Pulmonary artery endothelial cell (primary cell): ENCODE measurements around the gene LDLRAD4. TPM values are rescaled to one million over a fixed set of nuclear protein-coding genes. Genes with fewer than 3 reads are reported as not detected.

ENCODE experiments used
- DNase-seq: peaks from one replicate; pipeline ENCODE4 v3.0.0-alpha.2; 2011; ENCODE audit warnings: low read depth, low spot score
- total RNA-seq: library from RNA; depleted of rRNA; stranded (reverse); fragments of >200 nt; gene quantifications from 2 replicates; pipeline ENCODE4 v1.2.3, GENCODE V29; 2014

The LDLRAD4 gene
- total RNA-seq, 1 donor from 2014 or later: 1.5 TPM

DNA sequence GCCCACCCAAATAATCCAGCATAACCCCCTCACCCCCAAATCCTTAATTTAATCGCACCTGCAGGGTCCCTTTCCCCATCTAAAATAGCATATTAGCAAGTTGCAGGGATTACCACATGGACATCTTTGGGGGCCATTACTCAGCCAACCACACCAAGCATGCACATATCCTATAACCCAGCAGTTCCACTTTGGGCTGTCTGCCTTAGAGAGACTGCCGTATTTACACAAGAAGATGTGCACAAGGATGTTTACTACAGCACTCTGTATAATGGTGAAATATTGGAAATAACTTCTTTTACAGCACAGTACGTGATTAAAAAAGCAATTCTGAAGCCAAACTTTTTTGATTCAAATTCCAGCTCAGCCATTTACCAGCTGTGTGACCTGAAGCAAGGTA, 17.3 kb upstream of the LDLRAD4 start:
- no peak for DNase-seq

- no peak for DNase-seq
These were observed 16.0 kb upstream of the LDLRAD4 start for GRCh38 chr18:13202571-13202970.

GRCh38 chr18:13206301-13206700, 12.3 kb upstream of the LDLRAD4 start:
- DNase-seq: no peak

DNA sequence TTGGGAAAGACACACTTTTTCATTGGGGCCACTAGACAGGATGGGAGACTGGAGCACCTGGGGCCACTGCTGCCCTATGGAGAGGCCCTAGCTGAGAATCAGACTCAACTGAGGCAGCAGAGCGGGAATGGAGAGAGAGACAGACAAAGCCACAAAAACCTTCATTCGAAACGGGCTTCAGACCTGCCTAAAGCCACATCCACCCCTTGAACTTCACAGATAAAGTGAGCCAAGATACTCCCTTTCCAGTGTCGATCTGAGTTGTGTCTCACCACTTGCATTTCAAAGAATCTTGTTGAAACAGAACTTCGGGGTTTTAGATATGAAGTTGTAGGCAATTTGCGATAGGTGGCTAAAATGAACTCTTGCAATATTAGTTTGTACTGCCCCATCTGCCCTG, 11.3 kb upstream of the LDLRAD4 start:
- DNase-seq: no peak

DNA sequence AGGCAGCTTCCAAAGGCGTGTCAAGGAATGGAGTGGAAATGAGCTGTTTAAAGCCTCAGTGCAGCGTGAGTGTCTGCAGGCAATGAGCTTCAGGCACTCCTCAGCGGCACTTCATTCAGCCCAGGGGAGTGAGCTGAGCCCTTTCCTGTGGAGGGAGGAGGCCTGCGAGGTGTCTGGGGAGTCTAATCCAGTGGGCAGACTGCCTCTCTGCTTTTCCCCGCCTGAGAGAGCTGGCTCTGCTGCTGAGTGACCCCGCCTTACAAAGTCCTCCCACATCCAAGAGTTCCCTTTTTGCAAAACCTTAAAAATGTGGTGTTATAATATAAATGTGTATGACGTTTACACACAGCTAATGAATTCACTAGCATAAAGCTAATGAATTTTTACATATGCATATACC, 7.0 kb upstream of the LDLRAD4 start:
- DNase-seq: no peak

DNA sequence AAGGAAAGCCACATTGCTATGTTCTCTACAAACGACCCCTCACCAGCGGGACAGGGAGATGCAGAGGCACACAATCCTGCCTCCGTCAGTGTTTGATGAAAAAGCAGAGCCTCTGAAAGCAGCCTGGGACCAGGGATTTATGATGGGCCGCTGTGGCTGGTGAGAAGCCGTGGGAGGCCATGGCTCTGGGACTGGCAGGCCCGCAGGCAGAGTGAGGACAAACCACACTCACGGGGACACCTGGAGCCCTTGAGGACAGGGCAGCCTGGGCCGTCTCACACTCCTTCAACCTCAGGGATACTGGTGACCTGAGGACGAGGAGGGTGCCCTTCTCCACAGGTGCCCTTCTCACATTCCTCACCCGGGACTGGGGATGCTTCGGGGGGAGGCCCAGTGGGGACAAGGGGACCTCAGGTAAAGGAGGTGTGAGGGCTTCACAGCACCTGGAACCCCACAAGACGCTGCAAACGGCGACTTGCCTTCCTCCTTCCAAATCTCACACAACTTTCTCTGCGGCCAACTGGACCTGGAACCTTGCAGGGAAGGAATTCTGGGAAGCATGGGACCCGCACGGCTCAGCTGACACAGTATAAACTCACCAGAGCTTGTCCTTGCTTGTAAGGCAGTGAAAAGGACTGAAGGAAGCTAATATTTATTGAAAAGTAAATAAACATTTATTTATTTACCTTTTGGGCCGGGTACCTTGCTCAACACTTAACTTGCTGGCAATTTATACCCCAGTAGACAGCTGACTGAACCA, 5.3 kb upstream of the LDLRAD4 start:
- no peak for DNase-seq

GRCh38 chr18:13214609-13215008, 4.0 kb upstream of the LDLRAD4 start:
- DNase-seq: no peak

- DNase-seq: peak; percentile 44
These were observed 2.4 kb upstream of the LDLRAD4 start for GRCh38 chr18:13216092-13216582.

DNA sequence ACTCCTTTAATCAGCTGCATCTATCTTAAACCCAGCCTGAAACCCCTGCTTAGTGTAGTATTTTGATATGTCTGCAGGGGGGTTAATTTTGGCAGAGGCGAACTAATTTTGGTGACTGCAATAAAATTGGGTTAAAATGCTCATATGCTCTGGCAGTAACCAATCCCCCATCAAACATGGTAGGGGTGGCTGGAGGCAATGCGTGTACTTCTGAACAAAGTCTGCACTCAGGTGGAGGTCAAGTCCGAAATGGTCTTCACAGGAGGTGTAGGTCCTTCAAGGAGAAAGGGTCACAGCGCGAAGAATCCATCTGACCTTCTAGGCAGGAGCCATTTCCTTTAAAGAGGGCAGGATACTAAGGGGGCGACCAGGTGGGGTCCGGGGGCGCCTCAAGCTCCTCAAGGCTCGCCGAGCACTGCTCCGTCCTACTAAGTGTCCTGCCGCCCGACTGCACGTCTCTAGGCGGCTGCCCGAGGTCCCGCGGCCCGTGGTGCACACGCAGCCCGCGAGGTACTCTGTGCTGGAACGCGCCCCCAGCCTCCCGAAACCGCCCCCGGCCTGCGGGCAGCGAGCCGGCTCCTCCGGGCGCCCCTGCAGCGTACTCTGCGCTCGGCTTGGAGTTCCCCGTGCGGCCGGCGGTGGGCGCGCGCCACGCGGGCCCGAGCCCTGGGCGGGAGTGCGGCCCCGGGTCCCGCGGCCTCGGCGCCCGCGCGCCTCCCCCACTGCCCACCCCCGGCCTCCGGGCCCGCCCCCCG, 1.7 kb upstream of the LDLRAD4 start:
- no peak for DNase-seq

- DNase-seq: no peak
These were observed 1.0 kb upstream of the LDLRAD4 start for GRCh38 chr18:13217466-13217961.

- DNase-seq: no peak
These were observed 591 bp upstream of the LDLRAD4 start for GRCh38 chr18:13217971-13218367.

- no peak for DNase-seq
These were observed 437 bp downstream of the LDLRAD4 start for GRCh38 chr18:13218997-13219396.

GRCh38 chr18:13219593-13220159, 1.1 kb downstream of the LDLRAD4 start:
- no peak for DNase-seq

GRCh38 chr18:13220361-13220991, 1.9 kb downstream of the LDLRAD4 start:
- DNase-seq: no peak

DNA sequence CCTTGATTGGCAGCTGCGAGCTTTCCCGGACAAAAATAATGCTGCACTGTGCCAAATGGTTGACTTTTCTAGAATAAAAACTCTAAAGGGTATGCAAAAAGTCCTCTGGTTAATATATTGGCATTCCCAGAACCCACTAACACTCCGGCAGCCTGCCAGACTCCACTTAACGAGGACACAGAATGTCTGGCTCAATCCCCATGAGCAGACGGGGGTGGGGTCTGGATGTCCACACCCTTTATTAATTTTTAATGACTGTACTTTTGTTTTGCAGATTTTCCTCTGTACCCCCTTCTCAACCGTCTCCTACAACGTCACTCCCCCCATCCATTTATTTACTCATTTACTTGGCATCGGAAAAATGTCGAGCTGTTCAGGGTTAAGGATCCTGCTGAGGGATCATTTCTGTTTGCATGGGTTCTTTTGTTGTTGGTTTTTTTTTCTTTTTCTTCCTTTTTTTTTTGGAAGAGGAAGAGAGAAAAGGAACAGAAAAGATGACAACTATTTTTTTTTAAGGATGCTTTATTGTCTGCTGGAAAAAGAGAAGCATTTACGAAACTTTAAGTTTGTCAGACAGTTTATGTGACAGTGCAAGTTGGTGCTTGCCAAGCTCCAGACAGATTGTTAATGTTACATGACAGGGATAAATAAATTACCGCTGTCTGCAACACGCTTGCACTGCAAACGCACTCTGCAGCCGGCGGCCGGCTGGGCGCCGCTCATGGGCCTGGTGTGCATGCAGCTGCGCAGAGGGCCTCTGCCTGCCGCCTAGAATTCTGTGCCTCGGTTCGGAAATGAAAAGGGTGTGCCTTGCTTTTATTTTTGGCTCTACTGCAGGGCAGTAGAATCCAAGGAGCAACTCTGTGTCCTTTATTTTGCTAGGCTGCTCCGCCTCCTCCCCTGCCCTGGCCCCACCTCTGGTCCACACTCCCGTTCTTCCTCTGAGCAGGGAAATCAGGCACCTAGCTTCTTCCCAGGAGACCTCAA, 3.6 kb downstream of the LDLRAD4 start:
- DNase-seq: no peak

GRCh38 chr18:13222856-13223281, 4.3 kb downstream of the LDLRAD4 start:
- no peak for DNase-seq

DNA sequence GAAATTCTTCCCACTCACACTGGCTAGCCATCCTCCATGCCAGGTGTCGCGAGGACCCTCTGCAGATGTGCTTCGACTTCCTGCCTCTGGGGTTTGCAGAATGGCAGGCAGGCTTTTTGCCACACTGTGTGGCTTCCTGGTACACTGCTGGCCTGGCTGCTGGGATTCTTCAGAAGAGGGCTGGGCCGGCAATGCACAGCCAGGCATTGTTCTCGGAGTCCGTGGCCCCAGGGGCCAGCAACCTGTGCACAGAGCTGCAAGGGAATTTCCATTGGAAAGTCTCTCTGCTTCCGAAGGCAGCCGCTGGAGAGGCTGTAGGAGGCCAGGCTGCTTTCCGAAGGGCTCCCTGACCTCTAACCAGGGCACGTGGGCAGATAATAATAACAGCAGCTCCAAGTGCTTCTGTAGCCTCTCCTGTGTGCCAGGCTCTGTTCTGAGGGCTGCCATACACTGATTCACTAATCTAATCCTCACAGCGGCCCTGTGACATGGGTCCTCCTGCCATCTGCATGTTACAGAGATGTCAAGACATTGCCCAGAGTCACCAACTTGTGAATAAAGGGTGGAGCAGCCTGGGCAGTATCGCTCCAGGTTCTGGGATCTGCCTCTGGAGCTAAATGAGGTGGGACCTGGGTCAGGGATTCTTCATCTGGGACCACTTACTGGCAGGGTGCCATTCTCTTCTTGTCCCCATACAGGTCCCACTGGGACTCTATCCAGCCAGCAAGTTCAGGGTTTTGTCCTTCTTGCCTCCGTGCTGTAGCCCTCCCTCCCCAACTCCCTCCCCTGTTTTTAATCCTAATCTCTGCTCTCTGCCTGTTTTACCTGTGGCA, 5.0 kb downstream of the LDLRAD4 start:
- no peak for DNase-seq

GRCh38 chr18:13225261-13225660, 6.7 kb downstream of the LDLRAD4 start:
- DNase-seq: no peak

DNA sequence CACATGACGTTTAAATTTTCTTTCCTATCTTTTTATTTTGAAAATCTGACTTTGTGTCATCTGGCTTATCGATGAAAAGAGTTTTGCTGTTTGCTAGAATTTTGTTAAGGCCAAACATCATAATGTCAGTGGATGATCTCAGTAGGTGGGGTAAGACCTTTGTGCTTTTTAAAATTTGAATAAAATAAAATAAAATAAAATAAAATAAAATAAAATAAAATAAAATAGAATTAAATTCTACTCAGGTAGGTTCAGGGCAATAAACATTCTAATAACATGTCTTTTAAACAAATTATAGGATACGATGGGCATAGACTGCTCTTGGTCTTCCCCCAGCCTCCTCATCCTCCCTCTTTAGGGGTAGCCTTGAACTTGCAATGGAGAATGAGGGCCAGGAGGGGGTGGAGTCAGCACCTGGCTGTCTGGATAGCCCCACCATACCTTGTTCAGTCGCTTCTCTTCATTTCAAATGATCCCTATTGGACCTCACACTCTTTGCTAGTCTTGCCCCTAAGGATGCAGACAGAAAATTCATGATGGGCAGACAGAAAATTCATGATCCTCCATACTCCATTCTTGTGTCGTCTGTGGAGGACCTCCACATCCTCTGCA, 8.1 kb downstream of the LDLRAD4 start:
- DNase-seq: no peak
